MM.1S (cell line): ENCODE results near the gene CDH12.

Experiments used
- DNase-seq: peaks from one replicate; pipeline ENCODE4 v3.0.0-alpha.2; 2015
- H2AFZ ChIP-seq: fragments of 300-600 bp; sonication (generic); 2 replicates; pipeline ENCODE4 v1.6.0; 2016; ENCODE audit warnings: antibody characterized with exemption, low read length
- H3F3A ChIP-seq: fragments of 300-600 bp; sonication (generic); 2 replicates; pipeline ENCODE4 v1.6.1; 2016; ENCODE audit warnings: mild to moderate bottlenecking, antibody characterized with exemption, low read length, moderate library complexity, mixed read lengths; ENCODE audit not compliant: insufficient read depth
- H3K27ac ChIP-seq: fragments of 300-600 bp; sonication (generic); 2 replicates; pipeline ENCODE4 v1.5.1; 2016; ENCODE audit warnings: mild to moderate bottlenecking, low read length
- H3K27me3 ChIP-seq: fragments of 300-600 bp; sonication (generic); replicated peaks from 2 replicates; pipeline ENCODE4 v1.6.0; 2016; ENCODE audit warnings: low read length; ENCODE audit not compliant: insufficient read depth
- H3K36me3 ChIP-seq: fragments of 300-600 bp; sonication (generic); replicated peaks from 2 replicates; pipeline ENCODE4 v1.6.1; 2016; ENCODE audit warnings: mild to moderate bottlenecking, low read length, mixed read lengths; ENCODE audit not compliant: insufficient read depth
- H3K4me1 ChIP-seq: fragments of 300-600 bp; sonication (generic); 2 replicates; pipeline ENCODE4 v1.6.1; 2016; ENCODE audit warnings: low read length, mixed read lengths
- H3K4me2 ChIP-seq: fragments of 300-600 bp; sonication (generic); 2 replicates; pipeline ENCODE4 v1.6.0; 2016; ENCODE audit warnings: low read depth, low read length
- H3K4me3 ChIP-seq: fragments of 300-600 bp; sonication (generic); 2 replicates; pipeline ENCODE4 v1.5.1; 2016; ENCODE audit warnings: low read length, mixed read lengths
- H3K79me2 ChIP-seq: fragments of 300-600 bp; sonication (generic); 2 replicates; pipeline ENCODE4 v1.6.1; 2016; ENCODE audit warnings: mixed run types, low read length, mixed read lengths
- H3K9ac ChIP-seq: fragments of 300-600 bp; sonication (generic); 2 replicates; pipeline ENCODE4 v1.6.1; 2016; ENCODE audit warnings: low read length, mixed read lengths
- H3K9me2 ChIP-seq: fragments of 300-600 bp; sonication (generic); replicated peaks from 2 replicates; pipeline ENCODE4 v1.6.1; 2016; ENCODE audit warnings: mild to moderate bottlenecking, low read length, mixed read lengths; ENCODE audit not compliant: insufficient read depth
- H3K9me3 ChIP-seq: fragments of 300-600 bp; sonication (generic); replicated peaks from 2 replicates; pipeline ENCODE4 v1.6.1; 2016; ENCODE audit warnings: mild to moderate bottlenecking, low read length, mixed read lengths; ENCODE audit not compliant: insufficient read depth
- H4K20me1 ChIP-seq: fragments of 300-600 bp; sonication (generic); 2 replicates; pipeline ENCODE4 v1.6.1; 2016; ENCODE audit warnings: mild to moderate bottlenecking, low read length, moderate library complexity, mixed read lengths; ENCODE audit not compliant: insufficient read depth
- CTCF ChIP-seq: fragments of 300-600 bp; sonication (generic); IDR thresholded peaks from 2 replicates; pipeline ENCODE4 v1.5.1; 2016; ENCODE audit warnings: antibody characterized with exemption, low read length, mixed read lengths
- EZH2 ChIP-seq: fragments of 300-600 bp; sonication (generic); optimal IDR thresholded peaks from 2 replicates; pipeline ENCODE3; 2017; ENCODE audit warnings: low read depth, mild to moderate bottlenecking, antibody characterized with exemption, low read length, mixed read lengths
- EZH2phosphoT487 ChIP-seq: fragments of 300-600 bp; sonication (generic); IDR thresholded peaks from 2 replicates; pipeline ENCODE4 v1.6.1; 2018; ENCODE audit warnings: antibody characterized with exemption, low read length

CDH12 gene

GRCh38 chr5:22605473-22605872, 247.7 kb downstream of the CDH12 start:
- Histone ChIP-seq H3K36me3 (no peaks in the 10 kb centered on the region), H2AFZ (no peak overlapping the region), H3F3A (no peaks in the 10 kb centered on the region), H3K9me3 (no peaks in the 10 kb centered on the region), H3K4me2 (no peak overlapping the region), H4K20me1 (no peaks in the 10 kb centered on the region), H3K27me3 (no peaks in the 10 kb centered on the region), H3K9me2 (no peaks in the 10 kb centered on the region), H3K27ac (no peak overlapping the region), H3K79me2 (no peaks in the 10 kb centered on the region), H3K4me3 (no peak overlapping the region), H3K4me1 (no peaks in the 10 kb centered on the region), H3K9ac (no peak overlapping the region)
- TF ChIP-seq EZH2 (no peak), CTCF (no peak), EZH2phosphoT487 (no peak)
- no peak for DNase-seq

- no peaks in the 10 kb centered on the region for H3K4me1 ChIP-seq
- TF ChIP-seq EZH2 (no peak), CTCF (no peak), EZH2phosphoT487 (no peak)
- H3K27ac ChIP-seq = no peak overlapping the region
- H3K9me3 ChIP-seq = no peaks in the 10 kb centered on the region
- H3K4me3 ChIP-seq = no peak overlapping the region
- DNase-seq = no peak
- H4K20me1 ChIP-seq = no peaks in the 10 kb centered on the region
- no peaks in the 10 kb centered on the region for H3K27me3 ChIP-seq
- no peaks in the 10 kb centered on the region for H3K36me3 ChIP-seq
- H3K4me2 ChIP-seq = no peak overlapping the region
- H3F3A ChIP-seq = no peaks in the 10 kb centered on the region
- H2AFZ ChIP-seq = no peak overlapping the region
- no peak overlapping the region for H3K9ac ChIP-seq
- no peaks in the 10 kb centered on the region for H3K9me2 ChIP-seq
- no peaks in the 10 kb centered on the region for H3K79me2 ChIP-seq
These were observed 248.4 kb downstream of the CDH12 start for GRCh38 chr5:22604711-22605110.

DNA sequence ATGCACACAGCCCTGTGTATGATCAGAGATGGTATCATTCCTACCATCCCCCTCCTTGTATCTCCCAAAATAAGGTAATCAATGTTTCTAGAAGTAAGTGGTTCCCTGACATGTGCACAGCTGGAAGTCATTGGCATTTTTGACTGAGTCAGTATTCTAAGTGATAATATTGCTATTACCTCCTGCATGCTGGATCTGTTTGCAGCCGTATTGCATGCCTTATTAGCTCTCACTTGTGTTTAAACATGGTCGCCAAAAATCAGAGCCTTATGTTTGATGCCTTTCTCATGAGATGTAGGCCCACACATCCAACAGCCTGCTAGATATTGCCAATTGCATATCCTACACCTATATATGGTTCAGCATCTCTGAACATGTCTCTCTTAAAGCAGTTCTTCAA, 254.3 kb downstream of the CDH12 start:
- Histone ChIP-seq H3K4me1 (no peaks in the 10 kb centered on the region), H3K27ac (no peak overlapping the region), H3K4me2 (no peak overlapping the region), H3K9me3 (no peaks in the 10 kb centered on the region), H3K9me2 (no peaks in the 10 kb centered on the region), H3K36me3 (no peaks in the 10 kb centered on the region), H3K9ac (no peak overlapping the region), H3F3A (no peaks in the 10 kb centered on the region), H3K79me2 (no peaks in the 10 kb centered on the region), H4K20me1 (no peaks in the 10 kb centered on the region), H2AFZ (no peak overlapping the region), H3K4me3 (no peak overlapping the region), H3K27me3 (no peaks in the 10 kb centered on the region)
- no peak for TF ChIP-seq CTCF
- no peak for TF ChIP-seq EZH2
- TF ChIP-seq EZH2phosphoT487 = no peak
- no peak for DNase-seq
